Stimulated activated CD4-positive, alpha-beta T cell treated with anti-CD3 and anti-CD28 coated beads, Interleukin-4, amount 100 ng/mL, for 24 hours (primary cell): Measurements from ENCODE around the gene CA7.

Experiments used
- DNase-seq: peaks from one replicate; pipeline ENCODE4 v3.0.0-alpha.2; 2020

CA7 gene

GRCh38 chr16:66844342-66845079 is at the start of gene CA7:
CA7 (plus strand) TSS chr16:66844414; CDS start chr16:66844488, 74 bp downstream.
- DNase-seq, result no peak

- DNase-seq, result no peak
Measured at GRCh38 chr16:66798161-66798560, 46.1 kb upstream of the CA7 start.

- DNase-seq, result no peak
Measured at GRCh38 chr16:66800856-66801255, 43.4 kb upstream of the CA7 start.

- no peak for DNase-seq
Measured at GRCh38 chr16:66801320-66802105, 42.7 kb upstream of the CA7 start, which contains the start of gene TERB1. TERB1 (minus strand) TSS chr16:66801584; CDS start chr16:66796798, 4,786 bp downstream.

GRCh38 chr16:66802159-66802558 is 42.1 kb upstream of the CA7 start:
- no peak for DNase-seq

GRCh38 chr16:66809765-66810164 is 34.4 kb upstream of the CA7 start:
- no peak for DNase-seq

GRCh38 chr16:66810391-66810790 is 33.8 kb upstream of the CA7 start:
- DNase-seq, result no peak

GRCh38 chr16:66811043-66811442 is 33.2 kb upstream of the CA7 start:
- no peak for DNase-seq

- DNase-seq, result no peak
Measured at GRCh38 chr16:66814734-66815133, 29.5 kb upstream of the CA7 start.

- DNase-seq, result no peak
Measured at GRCh38 chr16:66824006-66824405, 20.2 kb upstream of the CA7 start.

GRCh38 chr16:66830422-66831404 is 13.5 kb upstream of the CA7 start, which contains the start of gene NAE1:
NAE1 (minus strand) TSS chr16:66830976; CDS start chr16:66830899, 77 bp downstream.
- peak; percentile 88 for DNase-seq

- DNase-seq, result no peak
Measured at GRCh38 chr16:66832190-66832589, 12.0 kb upstream of the CA7 start.

- DNase-seq, result no peak
Measured at GRCh38 chr16:66832661-66833305, 11.4 kb upstream of the CA7 start.

GRCh38 chr16:66834746-66835145 is 9.5 kb upstream of the CA7 start:
- DNase-seq, result no peak

GRCh38 chr16:66840883-66841282 is 3.3 kb upstream of the CA7 start:
- no peak for DNase-seq

GRCh38 chr16:66841366-66841765 is 2.8 kb upstream of the CA7 start:
- DNase-seq, result no peak

- no peak for DNase-seq
Measured at GRCh38 chr16:66842765-66843164, 1.4 kb upstream of the CA7 start.

- no peak for DNase-seq
Measured at GRCh38 chr16:66843191-66843590, 1.0 kb upstream of the CA7 start.

- DNase-seq, result no peak
Measured at GRCh38 chr16:66844009-66844341, 239 bp upstream of the CA7 start.

GRCh38 chr16:66845080-66845410 is 831 bp downstream of the CA7 start:
- no peak for DNase-seq

- DNase-seq, result no peak
Measured at GRCh38 chr16:66845791-66846221, 1.6 kb downstream of the CA7 start.

GRCh38 chr16:66846266-66846665 is 2.1 kb downstream of the CA7 start:
- DNase-seq, result no peak

- no peak for DNase-seq
Measured at GRCh38 chr16:66846831-66847230, 2.6 kb downstream of the CA7 start.
